Neuron (in vitro differentiated cells): Measurements from ENCODE around the gene SLC2A4RG.
"Not testable (repeated sequence)": the region's sequence is repeated elsewhere in the genome, so short reads cannot be mapped to it uniquely, and the experiment has no call there.

Experiments used
- H2AFZ ChIP-seq: one replicate; pipeline ENCODE4 v1.6.1; 2013; ENCODE audit warnings: low read depth, mild to moderate bottlenecking, inconsistent platforms, low read length, moderate library complexity
- H3K27me3 ChIP-seq: one replicate; pipeline ENCODE4 v1.6.1; 2013; ENCODE audit warnings: low read length; ENCODE audit not compliant: insufficient read depth
- H3K36me3 ChIP-seq: one replicate; pipeline ENCODE4 v1.6.1; 2013; ENCODE audit warnings: low read length; ENCODE audit not compliant: insufficient read depth
- H3K4me1 ChIP-seq: one replicate; pipeline ENCODE4 v1.6.1; 2013; ENCODE audit warnings: low read length; ENCODE audit not compliant: insufficient read depth
- H3K4me3 ChIP-seq: 2 replicates; pipeline ENCODE4 v1.5.1; 2013; ENCODE audit warnings: mild to moderate bottlenecking, low read length, moderate library complexity
- H3K9me3 ChIP-seq: one replicate; pipeline ENCODE4 v1.6.1; 2013; ENCODE audit warnings: low read length

Gene SLC2A4RG

DNA sequence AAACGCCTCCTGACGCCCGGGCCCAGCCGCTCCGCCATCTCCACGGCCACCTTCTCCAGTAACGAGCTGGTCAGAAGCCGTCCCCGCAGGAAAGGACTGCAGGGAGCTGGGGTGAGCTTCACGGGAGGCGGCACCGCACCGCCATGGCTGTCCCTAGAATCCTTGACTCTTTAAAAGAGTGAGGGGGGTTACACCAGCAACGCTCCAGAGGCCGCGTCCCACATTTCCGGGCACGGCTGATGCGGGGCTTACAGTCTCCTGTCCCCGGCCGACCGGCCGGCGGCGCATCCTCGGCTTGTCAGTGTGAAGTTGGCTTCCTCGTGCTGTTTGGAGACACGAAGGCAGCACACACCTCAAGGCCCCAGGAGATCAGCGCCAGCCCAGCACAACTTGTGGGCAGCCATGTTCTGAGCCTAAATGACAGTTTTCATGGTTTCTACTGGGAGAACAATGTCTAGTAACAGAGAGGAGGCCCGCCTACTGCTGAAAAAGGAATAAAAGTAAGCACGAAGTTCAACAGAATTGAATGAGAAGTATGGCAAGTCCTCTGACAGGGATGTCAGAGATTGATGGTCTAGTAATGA is 30.4 kb downstream of the SLC2A4RG start:
- H2AFZ ChIP-seq, result no peak overlapping the region
- H3K36me3 ChIP-seq, result peaks cover 33% of the 10 kb centered on the region
- no peak overlapping the region for H3K4me3 ChIP-seq
- no peaks in the 10 kb centered on the region for H3K27me3 ChIP-seq
- no peaks in the 10 kb centered on the region for H3K4me1 ChIP-seq
- H3K9me3 ChIP-seq, result no peaks in the 10 kb centered on the region

- H3K4me3 ChIP-seq, result no peak overlapping the region
- H3K36me3 ChIP-seq, result peaks cover 30% of the 10 kb centered on the region
- no peak overlapping the region for H2AFZ ChIP-seq
- no peaks in the 10 kb centered on the region for H3K9me3 ChIP-seq
- H3K27me3 ChIP-seq, result no peaks in the 10 kb centered on the region
- H3K4me1 ChIP-seq, result peaks cover 7% of the 10 kb centered on the region
Observed at GRCh38 chr20:63771046-63771707, 31.6 kb downstream of the SLC2A4RG start.

- Histone ChIP-seq H3K4me1 (peaks cover 7% of the 10 kb centered on the region), H3K36me3 (peaks cover 18% of the 10 kb centered on the region), H3K27me3 (no peaks in the 10 kb centered on the region), H2AFZ (no peak overlapping the region), H3K4me3 (no peak overlapping the region), H3K9me3 (no peaks in the 10 kb centered on the region)
Observed at GRCh38 chr20:63772781-63773518, 33.4 kb downstream of the SLC2A4RG start.

GRCh38 chr20:63773571-63774241 is 34.1 kb downstream of the SLC2A4RG start:
- Histone ChIP-seq H3K27me3 (no peaks in the 10 kb centered on the region), H2AFZ (no peak overlapping the region), H3K4me3 (no peak overlapping the region), H3K36me3 (peaks cover 12% of the 10 kb centered on the region), H3K4me1 (peaks cover 13% of the 10 kb centered on the region), H3K9me3 (no peaks in the 10 kb centered on the region)

GRCh38 chr20:63774306-63774705 is 34.7 kb downstream of the SLC2A4RG start:
- no peak overlapping the region for H2AFZ ChIP-seq
- no peaks in the 10 kb centered on the region for H3K27me3 ChIP-seq
- no peaks in the 10 kb centered on the region for H3K9me3 ChIP-seq
- H3K4me1 ChIP-seq, result peaks cover 13% of the 10 kb centered on the region
- no peak overlapping the region for H3K4me3 ChIP-seq
- H3K36me3 ChIP-seq, result peaks cover 7% of the 10 kb centered on the region

DNA sequence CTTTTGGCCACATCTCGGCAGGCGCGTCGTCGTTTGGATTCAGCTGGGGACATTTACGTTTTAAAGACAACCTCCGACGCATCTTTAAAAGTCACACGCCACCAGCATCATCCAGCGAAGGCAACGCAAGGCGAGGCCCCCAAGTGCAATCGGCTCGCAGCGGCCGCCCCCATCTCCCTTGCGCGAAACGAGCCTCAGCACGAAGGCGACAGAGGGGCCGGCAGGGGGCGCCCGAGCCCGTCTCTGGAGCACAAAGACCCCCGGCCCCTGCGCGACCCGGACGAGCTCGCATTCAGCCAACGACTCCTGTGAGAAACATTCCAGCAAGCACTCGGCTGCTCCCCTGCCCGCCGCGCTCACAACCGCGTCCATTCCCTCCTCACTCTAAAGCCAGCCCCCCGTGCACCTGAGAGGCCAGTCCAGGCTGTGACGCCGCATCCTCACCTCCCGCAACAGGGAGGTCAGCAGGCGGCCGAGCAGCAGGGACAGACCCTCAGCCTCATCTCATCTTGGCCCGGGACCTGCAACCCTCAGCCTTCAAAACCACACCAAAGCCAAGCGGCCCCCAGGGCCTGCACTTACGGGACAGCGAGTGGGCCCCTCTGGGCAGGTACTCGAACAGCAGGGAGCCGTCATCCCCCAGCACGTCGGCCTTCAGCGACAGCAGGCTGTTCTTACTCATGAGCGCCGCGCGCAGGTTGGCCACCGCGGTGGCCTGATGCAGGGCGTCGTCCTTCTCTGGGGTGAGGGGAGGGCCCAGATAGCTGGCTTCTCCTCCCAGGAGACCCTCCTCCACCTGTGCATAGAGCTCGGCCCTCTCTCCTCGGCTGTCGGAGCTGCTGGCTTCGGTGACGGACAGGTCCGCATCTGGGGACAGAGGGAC is 35.8 kb downstream of the SLC2A4RG start:
- Histone ChIP-seq H3K4me3 (no peak overlapping the region), H3K4me1 (peaks cover 13% of the 10 kb centered on the region), H3K36me3 (peaks cover 2% of the 10 kb centered on the region), H3K9me3 (no peaks in the 10 kb centered on the region), H3K27me3 (no peaks in the 10 kb centered on the region), H2AFZ (no peak overlapping the region)

GRCh38 chr20:63776875-63777274 is 37.3 kb downstream of the SLC2A4RG start:
- not testable (repeated sequence) for H3K4me3 ChIP-seq, H2AFZ ChIP-seq, H3K9me3 ChIP-seq, H3K36me3 ChIP-seq, H3K27me3 ChIP-seq
- H3K4me1 ChIP-seq, result peaks cover 13% of the 10 kb centered on the region

GRCh38 chr20:63777614-63778013 is 38.0 kb downstream of the SLC2A4RG start:
- H3K9me3 ChIP-seq, result no peaks in the 10 kb centered on the region
- peaks cover 13% of the 10 kb centered on the region for H3K4me1 ChIP-seq
- H3K4me3 ChIP-seq, result no peak overlapping the region
- H3K27me3 ChIP-seq, result no peaks in the 10 kb centered on the region
- H3K36me3 ChIP-seq, result peaks cover 5% of the 10 kb centered on the region
- H2AFZ ChIP-seq, result no peak overlapping the region

- H3K27me3 ChIP-seq, result no peaks in the 10 kb centered on the region
- no peak overlapping the region for H2AFZ ChIP-seq
- peaks cover 13% of the 10 kb centered on the region for H3K4me1 ChIP-seq
- no peak overlapping the region for H3K4me3 ChIP-seq
- no peaks in the 10 kb centered on the region for H3K9me3 ChIP-seq
- H3K36me3 ChIP-seq, result peaks cover 5% of the 10 kb centered on the region
Observed at GRCh38 chr20:63778034-63778752, 38.6 kb downstream of the SLC2A4RG start.

DNA sequence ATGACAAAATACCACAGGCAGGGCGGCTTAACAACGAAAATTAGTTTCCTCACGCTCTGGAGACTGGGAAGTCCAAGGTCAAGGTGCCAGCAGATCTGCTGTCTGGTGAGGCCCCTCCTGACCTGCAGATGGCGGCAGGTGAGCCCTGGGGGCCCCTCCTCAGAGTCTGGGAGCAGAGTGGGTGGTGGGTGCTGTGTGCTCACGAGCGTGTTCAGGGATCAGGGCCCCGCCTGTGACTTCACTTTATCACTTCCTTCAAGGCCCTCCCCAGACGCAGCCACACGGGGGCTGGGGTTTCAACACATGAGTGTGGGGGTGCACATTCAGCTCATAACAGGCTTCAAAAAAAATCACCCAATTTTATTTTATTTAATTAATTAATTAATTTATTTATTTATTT is 39.3 kb downstream of the SLC2A4RG start:
- Histone ChIP-seq H3K4me1 (peaks cover 13% of the 10 kb centered on the region), H3K9me3 (no peaks in the 10 kb centered on the region), H2AFZ (no peak overlapping the region), H3K36me3 (peaks cover 5% of the 10 kb centered on the region), H3K4me3 (no peak overlapping the region), H3K27me3 (no peaks in the 10 kb centered on the region)

- Histone ChIP-seq H3K4me3 (no peak overlapping the region), H3K4me1 (peaks cover 16% of the 10 kb centered on the region), H2AFZ (no peak overlapping the region), H3K27me3 (no peaks in the 10 kb centered on the region), H3K9me3 (no peaks in the 10 kb centered on the region), H3K36me3 (peaks cover 5% of the 10 kb centered on the region)
Observed at GRCh38 chr20:63781181-63781580, 41.6 kb downstream of the SLC2A4RG start.

- Histone ChIP-seq H3K9me3 (no peaks in the 10 kb centered on the region), H3K36me3 (peaks cover 5% of the 10 kb centered on the region), H2AFZ (no peak overlapping the region), H3K27me3 (no peaks in the 10 kb centered on the region), H3K4me1 (peaks cover 18% of the 10 kb centered on the region), H3K4me3 (no peak overlapping the region)
Observed at GRCh38 chr20:63782051-63782471, 42.5 kb downstream of the SLC2A4RG start.
